ENCODE measurements around the gene NLRP9.

The NLRP9 gene

GRCh38 chr19:55703790-55704215, 34.4 kb downstream of the NLRP9 start:
- DNase-seq (ENCODE audit: low read depth): no peak

- no peak for DNase-seq (ENCODE audit: low read depth)
Measured at GRCh38 chr19:55702131-55702627, 36.0 kb downstream of the NLRP9 start.

GRCh38 chr19:55700813-55701212, 37.4 kb downstream of the NLRP9 start:
- DNase-seq (ENCODE audit: low read depth): no peak

- no peak for DNase-seq (ENCODE audit: low read depth)
Measured at GRCh38 chr19:55699221-55699620, 39.0 kb downstream of the NLRP9 start.

- no peak for DNase-seq (ENCODE audit: low read depth)
Measured at GRCh38 chr19:55698256-55698655, 39.9 kb downstream of the NLRP9 start.

- DNase-seq (ENCODE audit: low read depth): no peak
Measured at GRCh38 chr19:55697698-55698097, 40.5 kb downstream of the NLRP9 start.

- DNase-seq (ENCODE audit: low read depth): no peak
Measured at GRCh38 chr19:55697069-55697440, 41.1 kb downstream of the NLRP9 start.

GRCh38 chr19:55696301-55697068, 41.7 kb downstream of the NLRP9 start:
- no peak for DNase-seq (ENCODE audit: low read depth)

GRCh38 chr19:55695511-55696290, 42.5 kb downstream of the NLRP9 start:
- DNase-seq (ENCODE audit: low read depth): no peak

GRCh38 chr19:55694656-55695491, 43.3 kb downstream of the NLRP9 start:
- no peak for DNase-seq (ENCODE audit: low read depth)

GRCh38 chr19:55694241-55694655, 44.0 kb downstream of the NLRP9 start:
- DNase-seq (ENCODE audit: low read depth): no peak

- no peak for DNase-seq (ENCODE audit: low read depth)
Measured at GRCh38 chr19:55693336-55693974, 44.7 kb downstream of the NLRP9 start.

- no peak for DNase-seq (ENCODE audit: low read depth)
Measured at GRCh38 chr19:55692681-55693081, 45.5 kb downstream of the NLRP9 start.

GRCh38 chr19:55691561-55692481, 46.4 kb downstream of the NLRP9 start:
- no peak for DNase-seq (ENCODE audit: low read depth)

- no peak for DNase-seq (ENCODE audit: low read depth)
Measured at GRCh38 chr19:55690769-55691545, 47.2 kb downstream of the NLRP9 start.

- DNase-seq (ENCODE audit: low read depth): no peak
Measured at GRCh38 chr19:55690109-55690768, 48.0 kb downstream of the NLRP9 start.

GRCh38 chr19:55689411-55690108, 48.6 kb downstream of the NLRP9 start:
- DNase-seq (ENCODE audit: low read depth): no peak

GRCh38 chr19:55688422-55689218, 49.6 kb downstream of the NLRP9 start:
- no peak for DNase-seq (ENCODE audit: low read depth)
